WTC11 (cell line): ENCODE data around the gene CLDN19. TPM values are rescaled to one million over a fixed set of nuclear protein-coding genes. Genes with fewer than 3 reads are reported as not detected.
"Not testable (repeated sequence)": the region's sequence is repeated elsewhere in the genome, so short reads cannot be mapped to it uniquely, and the experiment has no call there.

Experiments
- ATAC-seq: fragments of 200-7000 bp; cut with Tn5 transposase; 2 replicates; pipeline ENCODE4 v1.10.0; 2021; ENCODE audit warnings: mild to moderate bottlenecking, moderate library complexity
- CTCF ChIA-PET: fragments of 300-600 bp; sonication (Branson Sonifier 250); formaldehyde crosslinking; loops from one replicate; lab custom pipeline; 2021; ENCODE audit warnings: antibody characterized with exemption; lab: Charles Lee
- POLR2A ChIA-PET: fragments of 350-600 bp; sonication (Branson Sonifier 250); formaldehyde crosslinking; loops from one replicate; lab custom pipeline; 2021; ENCODE audit warnings: antibody characterized with exemption; lab: Charles Lee
- DNase-seq: peaks from one replicate; pipeline ENCODE4 v3.0.0; 2021; ENCODE audit warnings: low spot score
- H3K27ac Mint-ChIP-seq: 2 replicates; pipeline ENCODE4 v1.8.0; 2021; ENCODE audit warnings: mixed read lengths
- H3K27me3 Mint-ChIP-seq: 2 replicates; pipeline ENCODE4 v1.8.0; 2021; ENCODE audit warnings: low read depth, mild to moderate bottlenecking, moderate library complexity, mixed read lengths
- H3K36me3 Mint-ChIP-seq: 2 replicates; pipeline ENCODE4 v1.8.0; 2021; ENCODE audit warnings: mixed read lengths
- H3K4me1 Mint-ChIP-seq: 2 replicates; pipeline ENCODE4 v1.8.0; 2022; ENCODE audit warnings: mixed read lengths
- H3K4me3 Mint-ChIP-seq: 2 replicates; pipeline ENCODE4 v1.8.0; 2021; ENCODE audit warnings: mild to moderate bottlenecking, moderate library complexity, mixed read lengths
- H3K9me3 Mint-ChIP-seq: 2 replicates; pipeline ENCODE4 v1.8.0; 2021; ENCODE audit warnings: mixed read lengths
- E2F5 ChIP-seq: sonication (generic); formaldehyde crosslinking; IDR thresholded peaks from 2 replicates; pipeline ENCODE4 v1.8.1; 2022; ENCODE audit warnings: mild to moderate bottlenecking, moderate library complexity, missing genetic modification reagents
- HMGA2 ChIP-seq: fragments of 250-450 bp; sonication (Bioruptor Pico); IDR thresholded peaks from 2 replicates; pipeline ENCODE4 v1.4.0; 2021; ENCODE audit warnings: mild to moderate bottlenecking, moderate library complexity
- IRF2 ChIP-seq: sonication (generic); formaldehyde crosslinking; IDR thresholded peaks from 2 replicates; pipeline ENCODE4 v1.8.0; 2022; ENCODE audit warnings: low read depth, missing genetic modification reagents, borderline replicate concordance
- KAT7 ChIP-seq: sonication (generic); formaldehyde crosslinking; IDR thresholded peaks from 2 replicates; pipeline ENCODE4 v1.8.1; 2023; ENCODE audit warnings: missing genetic modification reagents, mild to moderate bottlenecking, borderline replicate concordance
- MXD4 ChIP-seq: fragments of 250-450 bp; sonication (Bioruptor Pico); IDR thresholded peaks from 2 replicates; pipeline ENCODE4 v1.8.0; 2021; ENCODE audit warnings: mild to moderate bottlenecking, moderate library complexity, borderline replicate concordance
- NFATC4 ChIP-seq: fragments of 250-450 bp; sonication (Bioruptor Pico); IDR thresholded peaks from 2 replicates; pipeline ENCODE4 v1.9.0; 2021; ENCODE audit warnings: mild to moderate bottlenecking
- RORB ChIP-seq: fragments of 250-450 bp; sonication (Bioruptor Pico); IDR thresholded peaks from 2 replicates; pipeline ENCODE4 v1.9.0; 2021; ENCODE audit warnings: mild to moderate bottlenecking
- ZNF396 ChIP-seq: fragments of 250-450 bp; sonication (Bioruptor Pico); IDR thresholded peaks from 2 replicates; pipeline ENCODE4 v1.8.0; 2021; ENCODE audit warnings: mild to moderate bottlenecking, moderate library complexity, borderline replicate concordance
- ZNF423 ChIP-seq: fragments of 250-450 bp; sonication (Bioruptor Pico); IDR thresholded peaks from 2 replicates; pipeline ENCODE4 v2.1.2; 2022; ENCODE audit warnings: mild to moderate bottlenecking, moderate library complexity
- total RNA-seq: library from RNA; stranded (reverse); gene quantifications from 3 replicates; pipeline ENCODE4 v1.2.3, GENCODE V29; 2021
- TF ChIP-seq, protein P1 (sequence below): fragments of 250-450 bp; sonication (Bioruptor Pico); IDR thresholded peaks from 2 replicates; pipeline ENCODE4 v1.9.0; 2021; ENCODE audit warnings: mild to moderate bottlenecking, borderline replicate concordance
- TF ChIP-seq, protein P2 (sequence below): sonication (generic); formaldehyde crosslinking; IDR thresholded peaks from 2 replicates; pipeline ENCODE4 v1.8.0; 2023; ENCODE audit warnings: mild to moderate bottlenecking, missing genetic modification reagents
- TF ChIP-seq, protein P3 (sequence below): sonication (generic); formaldehyde crosslinking; IDR thresholded peaks from 2 replicates; pipeline ENCODE4 v1.8.1; 2023; ENCODE audit warnings: mild to moderate bottlenecking, missing genetic modification reagents, moderate library complexity
- TF ChIP-seq, protein P4 (sequence below): sonication (generic); formaldehyde crosslinking; IDR thresholded peaks from 2 replicates; pipeline ENCODE4 v1.8.0; 2022; ENCODE audit warnings: mild to moderate bottlenecking, missing genetic modification reagents

The CLDN19 gene
- total RNA-seq, 1 experiment from 2014 or later: 8.1 TPM

DNA sequence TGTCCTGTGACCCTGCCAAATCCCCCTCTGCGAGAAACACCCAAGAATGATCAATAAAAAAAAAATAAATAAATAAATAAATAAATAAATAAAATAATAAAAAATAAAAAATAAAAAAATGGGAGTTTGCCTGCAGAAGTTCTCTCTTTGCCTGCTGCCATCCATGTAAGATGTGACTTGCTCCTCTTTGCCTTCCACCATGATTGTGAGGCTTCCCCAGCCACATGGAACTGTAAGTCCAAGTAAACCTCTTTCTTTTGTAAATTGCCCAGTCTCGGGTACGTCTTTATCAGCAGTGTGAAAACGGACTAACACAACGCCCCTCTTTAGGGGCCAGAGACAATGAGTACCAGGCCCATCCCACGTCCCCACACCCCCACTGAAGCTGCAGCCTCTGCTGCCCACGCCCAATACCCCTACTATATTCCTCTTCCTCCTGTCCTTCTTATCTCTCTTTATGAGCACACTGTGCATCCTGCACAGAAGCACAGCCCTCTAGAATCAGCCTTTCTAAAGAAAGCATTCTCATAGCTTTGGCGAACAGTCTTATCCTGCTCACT, 11.6 kb upstream of the CLDN19 start:
- CTCF ChIA-PET, H3K4me1 Mint-ChIP-seq, H3K27ac Mint-ChIP-seq, H3K27me3 Mint-ChIP-seq, DNase-seq, ATAC-seq, POLR2A ChIA-PET, H3K4me3 Mint-ChIP-seq: not testable (repeated sequence)
- H3K9me3 Mint-ChIP-seq: peaks cover 23% of the 10 kb centered on the region
- peak; percentile 70; the same call in 1 of the 2 replicates for TF ChIP-seq HMGA2 (CRISPR knock-in tag)
- peaks cover 75% of the 10 kb centered on the region for H3K36me3 Mint-ChIP-seq

GRCh38 chr1:42750041-42750440, 10.0 kb upstream of the CLDN19 start:
- no peak for ATAC-seq
- Mint-ChIP-seq H3K27me3 (no peaks in the 10 kb centered on the region), H3K4me1 (no peaks in the 10 kb centered on the region)
- DNase-seq: no peak
- TF ChIP-seq ZNF396 (no peak), IRF2 (CRISPR knock-in tag) (no peak), E2F5 (no peak), RORB (no peak), NFATC4 (CRISPR knock-in tag) (no peak), MXD4 (CRISPR knock-in tag) (no peak), ZNF423 (no peak), KAT7 (CRISPR knock-in tag) (no peak)
- TF ChIP-seq, protein P1, sequence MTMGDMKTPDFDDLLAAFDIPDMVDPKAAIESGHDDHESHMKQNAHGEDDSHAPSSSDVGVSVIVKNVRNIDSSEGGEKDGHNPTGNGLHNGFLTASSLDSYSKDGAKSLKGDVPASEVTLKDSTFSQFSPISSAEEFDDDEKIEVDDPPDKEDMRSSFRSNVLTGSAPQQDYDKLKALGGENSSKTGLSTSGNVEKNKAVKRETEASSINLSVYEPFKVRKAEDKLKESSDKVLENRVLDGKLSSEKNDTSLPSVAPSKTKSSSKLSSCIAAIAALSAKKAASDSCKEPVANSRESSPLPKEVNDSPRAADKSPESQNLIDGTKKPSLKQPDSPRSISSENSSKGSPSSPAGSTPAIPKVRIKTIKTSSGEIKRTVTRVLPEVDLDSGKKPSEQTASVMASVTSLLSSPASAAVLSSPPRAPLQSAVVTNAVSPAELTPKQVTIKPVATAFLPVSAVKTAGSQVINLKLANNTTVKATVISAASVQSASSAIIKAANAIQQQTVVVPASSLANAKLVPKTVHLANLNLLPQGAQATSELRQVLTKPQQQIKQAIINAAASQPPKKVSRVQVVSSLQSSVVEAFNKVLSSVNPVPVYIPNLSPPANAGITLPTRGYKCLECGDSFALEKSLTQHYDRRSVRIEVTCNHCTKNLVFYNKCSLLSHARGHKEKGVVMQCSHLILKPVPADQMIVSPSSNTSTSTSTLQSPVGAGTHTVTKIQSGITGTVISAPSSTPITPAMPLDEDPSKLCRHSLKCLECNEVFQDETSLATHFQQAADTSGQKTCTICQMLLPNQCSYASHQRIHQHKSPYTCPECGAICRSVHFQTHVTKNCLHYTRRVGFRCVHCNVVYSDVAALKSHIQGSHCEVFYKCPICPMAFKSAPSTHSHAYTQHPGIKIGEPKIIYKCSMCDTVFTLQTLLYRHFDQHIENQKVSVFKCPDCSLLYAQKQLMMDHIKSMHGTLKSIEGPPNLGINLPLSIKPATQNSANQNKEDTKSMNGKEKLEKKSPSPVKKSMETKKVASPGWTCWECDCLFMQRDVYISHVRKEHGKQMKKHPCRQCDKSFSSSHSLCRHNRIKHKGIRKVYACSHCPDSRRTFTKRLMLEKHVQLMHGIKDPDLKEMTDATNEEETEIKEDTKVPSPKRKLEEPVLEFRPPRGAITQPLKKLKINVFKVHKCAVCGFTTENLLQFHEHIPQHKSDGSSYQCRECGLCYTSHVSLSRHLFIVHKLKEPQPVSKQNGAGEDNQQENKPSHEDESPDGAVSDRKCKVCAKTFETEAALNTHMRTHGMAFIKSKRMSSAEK: no peak
- TF ChIP-seq, protein P2, sequence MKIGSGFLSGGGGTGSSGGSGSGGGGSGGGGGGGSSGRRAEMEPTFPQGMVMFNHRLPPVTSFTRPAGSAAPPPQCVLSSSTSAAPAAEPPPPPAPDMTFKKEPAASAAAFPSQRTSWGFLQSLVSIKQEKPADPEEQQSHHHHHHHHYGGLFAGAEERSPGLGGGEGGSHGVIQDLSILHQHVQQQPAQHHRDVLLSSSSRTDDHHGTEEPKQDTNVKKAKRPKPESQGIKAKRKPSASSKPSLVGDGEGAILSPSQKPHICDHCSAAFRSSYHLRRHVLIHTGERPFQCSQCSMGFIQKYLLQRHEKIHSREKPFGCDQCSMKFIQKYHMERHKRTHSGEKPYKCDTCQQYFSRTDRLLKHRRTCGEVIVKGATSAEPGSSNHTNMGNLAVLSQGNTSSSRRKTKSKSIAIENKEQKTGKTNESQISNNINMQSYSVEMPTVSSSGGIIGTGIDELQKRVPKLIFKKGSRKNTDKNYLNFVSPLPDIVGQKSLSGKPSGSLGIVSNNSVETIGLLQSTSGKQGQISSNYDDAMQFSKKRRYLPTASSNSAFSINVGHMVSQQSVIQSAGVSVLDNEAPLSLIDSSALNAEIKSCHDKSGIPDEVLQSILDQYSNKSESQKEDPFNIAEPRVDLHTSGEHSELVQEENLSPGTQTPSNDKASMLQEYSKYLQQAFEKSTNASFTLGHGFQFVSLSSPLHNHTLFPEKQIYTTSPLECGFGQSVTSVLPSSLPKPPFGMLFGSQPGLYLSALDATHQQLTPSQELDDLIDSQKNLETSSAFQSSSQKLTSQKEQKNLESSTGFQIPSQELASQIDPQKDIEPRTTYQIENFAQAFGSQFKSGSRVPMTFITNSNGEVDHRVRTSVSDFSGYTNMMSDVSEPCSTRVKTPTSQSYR: no peak
- TF ChIP-seq, protein P3, sequence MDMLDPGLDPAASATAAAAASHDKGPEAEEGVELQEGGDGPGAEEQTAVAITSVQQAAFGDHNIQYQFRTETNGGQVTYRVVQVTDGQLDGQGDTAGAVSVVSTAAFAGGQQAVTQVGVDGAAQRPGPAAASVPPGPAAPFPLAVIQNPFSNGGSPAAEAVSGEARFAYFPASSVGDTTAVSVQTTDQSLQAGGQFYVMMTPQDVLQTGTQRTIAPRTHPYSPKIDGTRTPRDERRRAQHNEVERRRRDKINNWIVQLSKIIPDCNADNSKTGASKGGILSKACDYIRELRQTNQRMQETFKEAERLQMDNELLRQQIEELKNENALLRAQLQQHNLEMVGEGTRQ: no peak
- TF ChIP-seq, protein P4, sequence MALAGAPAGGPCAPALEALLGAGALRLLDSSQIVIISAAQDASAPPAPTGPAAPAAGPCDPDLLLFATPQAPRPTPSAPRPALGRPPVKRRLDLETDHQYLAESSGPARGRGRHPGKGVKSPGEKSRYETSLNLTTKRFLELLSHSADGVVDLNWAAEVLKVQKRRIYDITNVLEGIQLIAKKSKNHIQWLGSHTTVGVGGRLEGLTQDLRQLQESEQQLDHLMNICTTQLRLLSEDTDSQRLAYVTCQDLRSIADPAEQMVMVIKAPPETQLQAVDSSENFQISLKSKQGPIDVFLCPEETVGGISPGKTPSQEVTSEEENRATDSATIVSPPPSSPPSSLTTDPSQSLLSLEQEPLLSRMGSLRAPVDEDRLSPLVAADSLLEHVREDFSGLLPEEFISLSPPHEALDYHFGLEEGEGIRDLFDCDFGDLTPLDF: no peak
- TF ChIP-seq, all 79 proteins: peak for 0
- no peak overlapping the region for H3K4me3 Mint-ChIP-seq
- POLR2A ChIA-PET: no interaction called here
- peaks cover 23% of the 10 kb centered on the region for H3K9me3 Mint-ChIP-seq
- H3K36me3 Mint-ChIP-seq: peaks cover 67% of the 10 kb centered on the region
- CTCF ChIA-PET: interaction anchor here (1.1 kb wide), 1 partner anchor 10 kb away, joined by 3 read pairs; the partner anchor contains the start of gene CLDN19
- peak overlapping the region; percentile 27; the same call in 1 of the 2 replicates for H3K27ac Mint-ChIP-seq
